ENCODE measurements around the gene SAMHD1.

The SAMHD1 gene

GRCh38 chr20:36959242-36959641 is 7.7 kb upstream of the SAMHD1 start:
- TF ChIP-seq CTCF (IDR thresholded peaks at IDR 0.05; ENCODE audit: insufficient read depth, low read length, poor library complexity, severe bottlenecking) (no peak), EZH2phosphoT487 (conservative IDR thresholded peaks at IDR 0.05; ENCODE audit: low read length) (no peak)
- no peaks in the 10 kb centered on the region for H3K79me2 ChIP-seq (ENCODE audit: insufficient read depth, low read length)
- peaks cover 6% of the 10 kb centered on the region; the same call in 1 of the 2 replicates for H3K9me3 ChIP-seq (ENCODE audit: insufficient read depth, low read length)
- H4K20me1 ChIP-seq (ENCODE audit: low read depth, low read length), result no peaks in the 10 kb centered on the region
- no peak overlapping the region for H3K9ac ChIP-seq (ENCODE audit: low read length)
- H3F3A ChIP-seq (ENCODE audit: insufficient read depth), result no peaks in the 10 kb centered on the region
- no peaks in the 10 kb centered on the region for H3K27me3 ChIP-seq (ENCODE audit: low read length)
- H3K4me3 ChIP-seq (ENCODE audit: insufficient read depth, low read length, poor library complexity, severe bottlenecking), result no peak overlapping the region
- H3K4me2 ChIP-seq (ENCODE audit: low read depth, low read length, poor library complexity, severe bottlenecking), result no peak overlapping the region
- H3K27ac ChIP-seq (ENCODE audit: low read depth, low read length), result no peak overlapping the region
- H3K9me2 ChIP-seq (replicated peaks; ENCODE audit: insufficient read depth, low read length), result no peaks in the 10 kb centered on the region
- H3K36me3 ChIP-seq (ENCODE audit: low read length), result no peaks in the 10 kb centered on the region
- H2AFZ ChIP-seq (ENCODE audit: low read depth, low read length, severe bottlenecking), result no peak overlapping the region

GRCh38 chr20:36957875-36958667 is 6.6 kb upstream of the SAMHD1 start:
- H3K9ac ChIP-seq (ENCODE audit: low read length), result no peak overlapping the region
- H3K9me2 ChIP-seq (replicated peaks; ENCODE audit: insufficient read depth, low read length), result no peaks in the 10 kb centered on the region
- peaks cover 6% of the 10 kb centered on the region; the same call in 1 of the 2 replicates for H3K9me3 ChIP-seq (ENCODE audit: insufficient read depth, low read length)
- H3K4me2 ChIP-seq (ENCODE audit: low read depth, low read length, poor library complexity, severe bottlenecking), result no peak overlapping the region
- H3K79me2 ChIP-seq (ENCODE audit: insufficient read depth, low read length), result no peaks in the 10 kb centered on the region
- H4K20me1 ChIP-seq (ENCODE audit: low read depth, low read length), result no peaks in the 10 kb centered on the region
- no peak overlapping the region for H3K27ac ChIP-seq (ENCODE audit: low read depth, low read length)
- no peaks in the 10 kb centered on the region for H3K27me3 ChIP-seq (ENCODE audit: low read length)
- H2AFZ ChIP-seq (ENCODE audit: low read depth, low read length, severe bottlenecking), result no peak overlapping the region
- TF ChIP-seq EZH2phosphoT487 (conservative IDR thresholded peaks at IDR 0.05; ENCODE audit: low read length), result no peak
- TF ChIP-seq CTCF (IDR thresholded peaks at IDR 0.05; ENCODE audit: insufficient read depth, low read length, poor library complexity, severe bottlenecking), result no peak
- no peak overlapping the region for H3K4me3 ChIP-seq (ENCODE audit: insufficient read depth, low read length, poor library complexity, severe bottlenecking)
- no peaks in the 10 kb centered on the region for H3K36me3 ChIP-seq (ENCODE audit: low read length)
- H3F3A ChIP-seq (ENCODE audit: insufficient read depth), result no peaks in the 10 kb centered on the region

GRCh38 chr20:36956674-36957073 is 5.2 kb upstream of the SAMHD1 start:
- H3K27ac ChIP-seq (ENCODE audit: low read depth, low read length), result no peak overlapping the region
- no peak overlapping the region for H2AFZ ChIP-seq (ENCODE audit: low read depth, low read length, severe bottlenecking)
- H3F3A ChIP-seq (ENCODE audit: insufficient read depth), result 0 out of 2 replicates have a peak, but pooled peaks cover 3% of the 10 kb centered on the region
- no peaks in the 10 kb centered on the region for H4K20me1 ChIP-seq (ENCODE audit: low read depth, low read length)
- H3K36me3 ChIP-seq (ENCODE audit: low read length), result no peaks in the 10 kb centered on the region
- no peaks in the 10 kb centered on the region for H3K27me3 ChIP-seq (ENCODE audit: low read length)
- H3K9me2 ChIP-seq (replicated peaks; ENCODE audit: insufficient read depth, low read length), result no peaks in the 10 kb centered on the region
- H3K79me2 ChIP-seq (ENCODE audit: insufficient read depth, low read length), result no peaks in the 10 kb centered on the region
- no peak overlapping the region for H3K4me3 ChIP-seq (ENCODE audit: insufficient read depth, low read length, poor library complexity, severe bottlenecking)
- TF ChIP-seq EZH2phosphoT487 (conservative IDR thresholded peaks at IDR 0.05; ENCODE audit: low read length) (no peak), CTCF (IDR thresholded peaks at IDR 0.05; ENCODE audit: insufficient read depth, low read length, poor library complexity, severe bottlenecking) (no peak)
- no peaks in the 10 kb centered on the region for H3K9me3 ChIP-seq (ENCODE audit: insufficient read depth, low read length)
- no peak overlapping the region for H3K9ac ChIP-seq (ENCODE audit: low read length)
- no peak overlapping the region for H3K4me2 ChIP-seq (ENCODE audit: low read depth, low read length, poor library complexity, severe bottlenecking)

All from SU-DHL-6 (cell line).